Islet precursor cell (in vitro differentiated cells): ENCODE data around the gene LIMA1.
"Not testable (repeated sequence)": the region's sequence is repeated elsewhere in the genome, so short reads cannot be mapped to it uniquely, and the experiment has no call there.

Source experiments
- DNase-seq: peaks from one replicate; pipeline ENCODE4 v3.0.0-alpha.2; 2018

Gene LIMA1

DNA sequence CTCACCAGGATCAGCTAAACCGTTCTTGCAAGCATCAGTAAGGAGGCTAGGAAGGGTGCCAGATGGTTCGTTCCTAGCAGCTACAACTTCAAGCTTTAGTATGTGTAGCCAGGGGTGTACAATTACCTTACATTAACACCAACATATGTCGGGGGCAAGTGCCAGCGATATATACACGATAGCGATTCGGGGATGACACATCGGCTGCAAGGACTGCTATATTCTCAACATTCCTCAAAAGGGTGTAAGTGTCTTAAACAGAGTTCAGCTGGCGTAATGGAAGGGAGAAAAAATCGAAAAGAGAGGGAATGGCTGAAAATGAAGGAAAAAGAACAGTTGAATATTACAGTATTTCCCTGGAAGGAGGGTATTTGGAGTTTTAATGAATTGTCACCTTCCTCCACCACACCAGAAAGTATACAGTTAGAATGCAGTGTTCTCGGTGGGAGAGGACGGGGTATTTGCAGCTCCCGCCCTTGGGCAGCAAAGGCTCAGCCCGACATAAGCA is 545 bp downstream of the LIMA1 start:
- DNase-seq: no peak

DNA sequence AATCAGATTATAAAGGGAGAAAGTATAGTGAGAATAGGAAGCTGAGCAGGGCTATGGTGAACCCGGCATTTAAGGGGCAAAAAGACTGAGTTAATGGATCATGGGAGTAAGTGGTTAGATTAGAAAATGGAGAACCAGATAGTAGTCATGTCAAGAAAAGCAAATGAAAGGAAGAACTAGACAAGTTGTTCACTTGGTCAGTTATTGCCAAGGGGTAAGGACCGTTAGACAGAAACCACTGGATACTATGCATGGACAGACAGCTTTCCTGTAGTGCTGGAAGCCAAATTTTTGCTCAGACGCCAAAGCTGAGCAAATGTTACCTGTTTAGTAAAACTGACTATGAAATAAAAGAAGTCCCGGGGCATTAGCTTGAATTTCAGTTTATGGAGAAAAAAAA is 3.8 kb downstream of the LIMA1 start:
- DNase-seq: no peak

DNA sequence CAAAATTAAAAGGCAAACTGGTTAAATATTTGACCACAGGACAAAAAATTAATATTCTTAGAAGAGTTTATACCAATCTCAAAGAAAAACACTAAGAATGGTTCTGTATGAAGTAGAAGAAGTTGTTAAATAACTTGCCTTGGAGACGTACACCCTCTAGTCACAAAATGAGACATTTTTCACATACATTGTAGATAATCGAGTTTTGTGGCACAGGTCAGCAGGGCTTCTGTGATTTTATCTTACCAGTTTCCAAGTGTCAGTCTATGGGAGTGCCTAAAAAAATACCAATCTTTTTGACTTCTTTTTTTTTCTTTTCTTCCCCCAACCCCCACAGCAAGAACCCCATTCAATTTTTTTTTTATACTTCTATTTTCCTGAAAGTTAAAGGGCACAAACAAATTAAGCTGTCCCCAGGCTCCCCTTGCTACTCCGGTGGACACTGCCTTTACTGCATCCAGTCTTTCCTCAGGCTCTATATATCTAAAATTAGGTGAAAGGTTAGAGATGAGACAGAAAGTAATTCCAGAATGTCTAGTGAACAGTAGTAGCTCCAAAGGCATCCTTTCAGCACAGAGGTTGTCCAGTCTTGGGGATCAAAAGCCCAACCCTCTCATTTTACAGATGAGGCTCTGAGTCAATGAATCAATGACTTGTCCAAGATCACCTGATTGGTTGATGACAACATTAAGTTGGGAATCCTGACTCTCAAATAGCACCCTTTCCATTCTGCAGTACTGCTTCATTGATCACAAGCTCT is 6.2 kb downstream of the LIMA1 start:
- DNase-seq: no peak

DNA sequence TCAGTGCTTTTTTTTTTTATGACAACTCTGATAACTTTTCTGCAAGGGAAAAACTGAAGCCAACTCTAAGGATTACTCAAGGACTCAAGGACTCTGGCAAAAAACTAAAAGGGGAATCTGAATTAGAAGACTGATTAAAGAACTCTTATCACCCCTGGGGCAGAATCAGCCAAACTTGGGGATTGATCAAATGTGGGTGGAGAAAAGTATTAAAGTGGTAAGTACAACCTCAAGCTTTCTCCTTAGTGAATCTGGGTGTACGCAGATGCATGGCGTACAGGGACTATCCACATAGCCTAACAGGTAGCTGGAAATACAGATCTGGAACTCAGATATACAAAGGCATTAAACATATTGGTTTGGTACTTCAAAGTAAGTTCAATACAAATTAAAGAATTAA is 7.3 kb downstream of the LIMA1 start:
- DNase-seq: no peak

DNA sequence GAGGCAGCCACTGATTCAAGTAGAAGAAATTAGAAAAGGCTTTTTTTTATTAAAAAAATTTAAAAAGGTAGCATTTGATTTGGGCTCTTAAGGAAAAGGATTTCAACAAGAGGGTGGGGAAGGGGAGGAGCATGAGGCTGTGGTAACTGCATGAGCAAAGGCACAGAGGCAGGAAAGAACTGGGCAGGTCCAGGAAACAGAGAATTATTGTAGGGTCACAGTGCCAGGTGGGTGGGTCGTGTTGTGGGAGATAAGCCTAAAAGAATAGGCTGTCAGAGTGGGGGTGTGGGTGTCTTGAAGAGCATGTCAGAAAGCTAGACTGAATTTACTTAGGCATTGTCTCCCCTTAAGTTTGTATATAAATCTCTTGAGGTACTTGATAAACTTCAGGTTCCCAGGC is 7.8 kb downstream of the LIMA1 start:
- no peak for DNase-seq

DNA sequence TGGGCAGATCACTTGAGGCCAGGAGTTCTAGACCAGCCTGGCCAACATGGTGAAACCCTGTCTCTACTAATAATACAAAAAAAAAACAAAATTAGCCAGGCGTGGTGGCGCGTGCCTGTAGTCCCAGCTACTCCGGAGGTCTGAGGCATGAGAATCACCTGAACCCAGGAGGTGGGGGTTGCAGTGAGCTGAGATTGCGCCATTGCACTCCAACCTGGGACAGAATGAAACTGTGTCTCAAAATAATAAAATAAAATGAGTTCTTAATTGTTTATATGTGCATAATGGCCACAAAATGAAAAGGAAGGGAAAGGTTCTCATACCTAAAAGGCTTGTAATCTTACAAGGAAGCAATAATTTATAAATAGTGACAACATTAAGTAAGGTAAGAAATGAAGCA is 8.2 kb downstream of the LIMA1 start:
- not testable (repeated sequence) for DNase-seq

DNA sequence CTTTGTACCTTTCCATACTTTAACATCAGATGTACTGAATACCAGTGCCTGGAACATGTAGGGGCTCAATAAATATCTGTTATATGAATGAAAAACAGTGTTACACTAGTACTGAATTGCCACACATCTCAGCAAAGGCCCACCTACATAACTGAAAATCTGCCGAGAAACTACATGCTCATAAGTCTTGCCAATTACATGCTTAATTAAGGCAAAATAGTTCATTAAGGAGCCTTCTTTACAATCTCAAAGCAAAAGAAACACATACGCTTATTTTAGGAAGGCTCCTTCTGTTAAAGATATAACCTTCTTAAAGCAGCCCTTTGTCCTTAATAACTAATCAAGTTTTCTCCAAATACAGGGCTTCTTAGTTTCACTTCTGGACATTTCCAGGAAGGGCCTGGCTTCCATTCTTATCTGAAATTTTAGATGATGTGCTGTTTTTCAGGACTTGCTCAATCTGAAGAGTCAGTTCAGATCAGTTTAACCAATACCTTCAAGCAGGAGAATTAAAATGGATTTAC is 11.5 kb downstream of the LIMA1 start:
- no peak for DNase-seq

DNA sequence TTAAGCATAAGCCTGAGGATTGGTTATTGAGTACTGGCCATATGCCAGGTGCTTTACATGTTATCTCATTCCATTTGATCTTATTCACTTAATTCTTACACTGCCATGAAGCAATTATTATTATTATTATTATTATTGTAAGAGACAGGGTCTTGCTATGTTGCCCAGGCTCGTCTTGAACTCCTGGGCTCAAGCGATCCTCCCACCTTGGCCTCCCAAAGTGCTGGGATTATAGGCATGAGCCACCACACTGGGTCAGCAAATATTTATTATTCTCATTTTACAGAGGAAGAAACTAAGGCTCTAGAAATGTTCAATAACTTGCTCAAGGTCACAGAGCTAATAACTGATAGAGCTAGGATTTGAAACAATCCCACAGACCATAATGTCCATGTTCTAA is 14.8 kb downstream of the LIMA1 start:
- no peak for DNase-seq

DNA sequence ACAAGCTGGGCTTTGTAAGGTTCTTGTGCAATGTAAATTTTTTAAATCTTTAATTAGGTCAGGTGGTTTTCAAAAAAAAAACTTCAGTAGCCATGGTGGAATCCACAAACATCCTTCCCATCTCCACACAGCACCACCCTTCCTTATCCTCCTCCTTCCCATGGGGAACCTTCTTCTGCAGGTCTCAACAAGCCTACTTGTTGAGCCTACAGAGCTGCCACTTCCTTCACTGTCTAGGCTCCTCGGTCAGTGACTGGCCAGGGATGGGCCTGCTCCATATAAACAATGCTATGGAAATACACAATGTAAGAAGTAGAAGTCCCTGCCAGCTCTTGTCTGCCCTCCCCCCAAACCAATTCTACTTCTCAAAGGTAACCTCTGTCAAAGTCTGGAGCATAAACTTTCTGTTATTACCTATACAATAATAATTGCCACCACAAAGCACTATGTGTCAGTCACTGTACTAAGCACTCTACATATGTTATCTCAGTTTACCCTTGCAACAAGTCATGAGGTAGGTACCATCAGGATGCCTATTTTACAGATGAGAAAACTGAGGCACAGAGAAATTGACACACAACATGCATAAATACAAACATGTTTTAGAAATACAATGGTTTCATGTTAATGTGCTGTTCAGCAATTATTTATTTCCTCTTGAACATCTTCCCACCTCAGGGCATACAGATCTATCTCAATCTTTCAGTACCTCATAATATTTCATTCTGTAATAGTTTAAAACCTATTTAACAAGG is 17.4 kb downstream of the LIMA1 start:
- no peak for DNase-seq

DNA sequence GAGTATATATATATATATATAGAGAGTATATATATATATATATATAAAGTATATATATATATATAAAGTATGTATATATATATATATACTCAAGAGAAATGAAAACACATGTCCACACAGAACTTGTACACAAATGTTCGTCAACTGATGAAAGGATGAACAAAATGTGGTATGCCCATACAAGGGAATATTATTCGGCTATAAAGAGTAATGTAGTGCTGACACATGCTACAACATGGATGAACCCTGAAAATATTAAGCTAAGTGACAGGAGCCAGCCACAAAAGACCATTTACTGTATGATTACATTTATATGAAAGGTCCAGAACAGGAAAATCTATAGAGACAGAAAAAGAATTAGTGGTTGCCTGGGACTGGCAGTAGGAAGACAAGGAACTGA is 19.5 kb downstream of the LIMA1 start:
- DNase-seq: no peak

DNA sequence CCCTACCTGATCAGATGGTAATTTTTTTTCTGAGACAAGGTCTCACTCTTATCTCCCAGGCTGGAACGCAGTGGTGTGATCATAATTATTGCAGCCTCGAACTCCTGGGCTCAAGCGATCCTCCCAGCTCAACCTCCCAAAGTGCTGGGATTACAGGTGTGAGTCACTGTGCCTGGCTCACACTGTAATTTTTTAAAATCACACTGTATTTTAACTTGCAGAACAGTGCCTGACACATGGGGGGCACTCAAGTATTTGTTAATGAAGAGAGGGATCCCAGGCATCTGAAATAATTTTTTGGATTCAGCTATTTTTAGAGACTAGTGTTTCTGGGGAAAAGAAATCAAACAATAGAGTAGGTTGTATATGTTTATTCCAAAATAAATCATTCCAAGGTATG is 21.7 kb downstream of the LIMA1 start:
- no peak for DNase-seq

DNA sequence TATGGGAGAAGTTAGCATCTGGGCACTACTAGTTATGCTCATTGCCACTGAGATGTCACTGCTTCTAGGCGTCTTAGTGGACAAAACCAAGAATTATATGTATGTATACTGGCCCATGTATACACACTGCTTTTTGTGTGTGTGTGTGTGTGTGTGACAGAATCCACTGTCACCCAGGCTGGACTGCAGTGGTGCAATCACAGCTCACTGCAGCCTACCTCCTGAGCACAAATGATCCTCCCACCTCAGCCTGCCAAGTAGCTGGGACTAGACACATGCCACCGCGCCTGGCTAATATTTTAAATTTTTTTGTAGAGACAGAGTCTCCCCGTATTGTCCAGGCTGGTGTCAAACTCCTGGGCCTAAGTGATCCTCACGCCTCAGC is 25.2 kb downstream of the LIMA1 start:
- DNase-seq: no peak

DNA sequence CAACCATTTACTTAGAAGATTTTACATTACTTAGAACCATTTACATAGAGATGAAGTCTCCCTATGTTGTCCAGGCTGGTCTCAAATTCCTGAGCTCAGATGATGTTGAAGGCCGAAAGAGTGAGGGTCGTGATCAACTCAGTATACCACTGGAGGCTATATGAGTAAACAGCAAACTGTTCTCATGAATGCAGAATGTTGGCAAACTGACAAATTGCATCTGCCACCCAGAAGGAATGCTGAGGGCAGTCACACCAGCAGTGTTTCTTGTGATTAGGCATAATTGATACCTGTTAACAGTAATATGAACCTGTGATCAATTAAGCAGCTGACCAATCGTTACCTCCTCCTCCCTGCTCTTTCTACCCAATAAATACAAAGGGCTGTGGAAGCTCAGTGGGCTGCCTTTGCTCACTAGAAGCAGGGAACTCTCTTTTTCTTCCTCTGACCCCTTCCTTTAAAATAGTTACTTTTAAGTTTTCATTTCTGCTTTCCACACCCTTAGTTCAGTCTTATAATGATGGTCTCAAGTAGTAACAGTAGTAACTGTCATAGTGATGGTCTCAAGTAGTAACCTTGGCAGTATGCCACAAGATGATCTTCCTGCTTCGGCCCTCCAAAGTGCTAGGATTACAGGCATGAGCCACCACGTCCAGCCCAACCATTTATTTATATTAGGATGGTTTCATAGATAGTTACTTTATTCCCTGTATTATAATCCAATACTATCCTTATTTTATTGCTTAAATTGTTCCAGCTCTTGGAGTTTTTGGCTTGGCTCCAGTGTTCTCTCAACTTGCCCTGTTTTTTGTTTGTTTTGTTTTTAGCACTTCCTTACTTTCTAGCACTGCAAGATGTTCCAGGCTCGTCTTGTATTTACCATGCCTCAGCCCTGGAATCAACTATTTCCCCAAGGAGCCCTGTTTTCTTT is 25.8 kb downstream of the LIMA1 start:
- no peak for DNase-seq

DNA sequence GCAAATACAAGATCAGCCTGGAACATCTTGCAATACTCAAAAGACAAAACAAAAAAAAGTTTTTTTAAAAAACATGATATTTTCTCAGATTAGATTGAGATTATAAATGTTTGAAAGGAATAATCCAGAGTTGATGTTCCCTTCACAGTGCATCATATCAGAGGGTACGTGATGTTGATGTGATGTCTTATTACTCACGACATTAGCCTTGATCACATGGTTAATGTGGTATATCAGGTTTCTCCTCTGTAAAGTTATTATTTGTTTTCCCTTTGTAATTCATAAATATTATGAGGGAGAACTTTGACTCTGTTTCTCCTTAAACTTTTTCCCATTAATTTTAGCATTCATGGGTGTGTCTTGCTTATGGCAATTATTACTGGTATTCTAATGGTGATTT is 26.6 kb downstream of the LIMA1 start:
- DNase-seq: no peak

DNA sequence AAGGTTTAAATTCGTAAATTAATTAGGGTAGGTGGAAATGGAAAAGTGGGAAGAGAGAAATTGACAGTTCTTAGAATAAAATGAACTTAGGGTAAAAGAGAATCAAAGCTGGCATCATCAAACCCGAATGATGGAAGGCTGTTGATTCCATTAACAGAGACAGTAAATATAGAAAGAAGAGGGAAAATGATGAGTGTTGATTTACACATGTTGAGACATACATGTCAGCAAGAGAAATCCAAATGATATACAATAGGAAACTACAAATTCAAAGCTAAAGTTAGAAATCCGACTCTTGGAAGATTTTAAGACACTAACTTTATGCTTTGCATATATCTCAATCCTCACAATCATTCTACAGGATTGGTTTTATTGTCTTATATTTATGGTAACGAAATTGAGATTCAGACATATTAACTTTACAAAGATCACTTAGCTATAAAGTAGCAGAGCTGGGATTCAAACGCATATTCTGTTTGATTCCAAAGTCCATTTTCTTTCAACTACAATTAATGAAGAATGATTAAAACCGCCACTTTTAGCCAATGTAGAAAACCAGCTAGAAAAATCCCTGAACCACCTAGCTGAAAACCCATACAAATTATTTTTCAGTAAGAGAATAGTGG is 30.2 kb downstream of the LIMA1 start:
- DNase-seq: no peak

DNA sequence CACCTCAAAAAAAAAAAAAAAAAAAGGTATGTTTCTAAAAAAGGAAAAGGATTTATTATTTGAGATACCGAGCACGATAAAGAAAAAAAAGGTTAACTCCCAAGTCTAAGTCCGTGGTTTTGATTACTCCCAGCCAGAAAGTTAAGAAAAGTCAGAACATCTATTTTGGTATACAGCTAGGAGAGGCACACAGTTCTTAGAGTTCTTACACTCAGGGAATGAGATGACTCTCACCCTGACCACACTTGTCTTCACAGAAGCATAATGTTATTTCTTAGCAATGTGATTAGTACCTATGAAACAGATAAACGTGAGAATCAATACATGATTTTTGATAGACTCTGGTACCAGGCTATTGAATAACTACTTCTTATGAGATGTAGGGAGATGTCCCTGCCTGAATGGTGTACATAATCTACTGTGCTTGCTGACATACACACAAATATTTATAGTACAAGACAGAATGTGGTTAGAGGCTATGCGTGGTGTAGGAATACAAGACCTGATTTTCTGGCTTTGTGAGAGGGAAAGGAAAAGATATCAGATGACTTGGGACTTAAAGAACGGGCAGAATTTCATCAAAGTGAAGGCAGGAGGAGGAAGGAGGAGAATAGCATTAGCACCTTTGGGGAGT is 31.6 kb downstream of the LIMA1 start:
- no peak for DNase-seq

DNA sequence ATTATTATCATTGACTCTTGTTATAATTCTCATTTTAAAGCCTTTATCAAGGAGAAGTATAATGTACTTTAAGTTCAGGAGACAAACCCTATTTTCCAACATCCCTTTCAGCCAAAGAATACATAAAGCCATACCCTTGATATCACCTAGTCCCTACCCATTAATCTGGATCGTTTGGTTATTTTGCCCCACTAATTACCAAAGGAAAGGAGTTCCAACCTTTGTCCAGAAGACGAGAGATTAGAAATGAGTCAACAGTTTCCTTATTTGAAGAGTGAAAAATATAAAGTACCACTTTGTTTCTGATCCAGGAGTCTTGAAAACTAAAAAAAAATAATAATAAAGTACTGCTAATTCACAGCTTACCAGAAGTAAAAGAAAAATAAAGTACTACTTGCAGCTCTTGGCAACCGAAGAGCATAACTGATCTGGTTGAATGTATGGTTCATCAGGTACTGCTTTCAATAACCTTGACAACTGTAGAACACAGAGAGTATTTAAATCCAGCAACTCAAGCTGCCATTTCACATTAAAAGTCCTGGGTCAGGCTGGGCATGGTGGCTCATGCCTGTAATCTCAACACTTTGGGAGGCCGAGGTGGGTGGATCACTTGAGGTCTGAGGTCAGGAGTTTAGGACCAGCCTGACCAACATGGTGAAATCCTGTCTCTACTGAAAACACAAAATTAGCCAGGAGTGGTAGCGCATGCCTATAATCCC is 33.7 kb downstream of the LIMA1 start:
- no peak for DNase-seq

DNA sequence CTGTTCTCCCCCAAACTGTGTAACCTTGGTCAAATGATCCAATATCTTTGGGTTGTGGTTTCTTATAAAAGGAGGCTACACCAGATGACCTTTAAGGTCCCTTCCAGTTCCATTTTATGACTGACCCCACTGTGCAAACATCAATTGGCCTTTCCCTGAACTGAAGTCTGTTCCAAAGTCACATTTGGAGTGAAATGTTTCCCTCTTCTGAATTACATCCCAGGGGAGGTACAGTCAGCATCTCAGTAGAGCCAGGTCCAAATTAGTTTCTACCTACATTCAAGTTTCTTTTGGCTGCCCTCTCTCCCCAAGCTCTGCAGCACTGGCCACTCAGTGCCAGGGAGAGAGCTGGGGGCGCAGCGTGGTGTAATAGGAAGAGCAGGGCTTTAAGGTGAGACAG is 34.4 kb downstream of the LIMA1 start:
- no peak for DNase-seq

DNA sequence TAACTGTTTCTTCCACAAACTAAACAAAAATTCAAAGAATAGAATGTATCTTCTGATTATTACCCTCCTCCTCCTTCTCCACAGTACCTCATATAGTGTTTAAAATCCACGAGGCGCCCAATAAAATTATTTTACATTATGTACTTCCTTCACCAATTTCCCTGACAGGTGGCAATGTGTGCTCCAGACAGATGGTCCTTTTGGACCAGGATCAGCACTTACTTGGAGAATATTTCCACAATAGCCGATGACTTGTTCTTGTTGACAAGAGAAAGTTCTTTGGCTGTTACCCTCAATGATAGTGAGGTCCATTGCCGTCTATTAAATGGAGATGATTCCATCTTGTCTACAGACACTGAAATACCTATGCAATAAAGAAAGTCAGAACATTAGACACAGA is 34.9 kb downstream of the LIMA1 start:
- DNase-seq: no peak

DNA sequence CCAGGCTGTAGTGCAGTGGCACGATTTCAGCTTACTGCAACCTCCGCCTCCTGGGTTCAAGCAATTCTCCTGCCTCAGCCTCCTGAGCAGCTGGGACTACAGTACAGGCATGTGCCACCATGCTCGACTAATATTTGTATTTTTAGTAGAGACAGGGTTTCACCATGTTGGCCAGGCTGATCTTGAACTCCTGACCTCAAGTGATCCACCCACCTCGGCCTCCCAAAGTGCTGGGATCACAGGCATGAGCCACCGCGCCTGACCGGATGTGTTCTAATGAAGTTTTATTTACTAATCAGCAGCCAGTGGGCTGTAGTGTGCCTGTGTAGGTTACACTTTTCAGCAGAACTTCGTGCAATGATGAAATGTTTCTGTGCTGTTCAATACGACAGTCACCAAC is 35.7 kb downstream of the LIMA1 start:
- DNase-seq: not testable (repeated sequence)

DNA sequence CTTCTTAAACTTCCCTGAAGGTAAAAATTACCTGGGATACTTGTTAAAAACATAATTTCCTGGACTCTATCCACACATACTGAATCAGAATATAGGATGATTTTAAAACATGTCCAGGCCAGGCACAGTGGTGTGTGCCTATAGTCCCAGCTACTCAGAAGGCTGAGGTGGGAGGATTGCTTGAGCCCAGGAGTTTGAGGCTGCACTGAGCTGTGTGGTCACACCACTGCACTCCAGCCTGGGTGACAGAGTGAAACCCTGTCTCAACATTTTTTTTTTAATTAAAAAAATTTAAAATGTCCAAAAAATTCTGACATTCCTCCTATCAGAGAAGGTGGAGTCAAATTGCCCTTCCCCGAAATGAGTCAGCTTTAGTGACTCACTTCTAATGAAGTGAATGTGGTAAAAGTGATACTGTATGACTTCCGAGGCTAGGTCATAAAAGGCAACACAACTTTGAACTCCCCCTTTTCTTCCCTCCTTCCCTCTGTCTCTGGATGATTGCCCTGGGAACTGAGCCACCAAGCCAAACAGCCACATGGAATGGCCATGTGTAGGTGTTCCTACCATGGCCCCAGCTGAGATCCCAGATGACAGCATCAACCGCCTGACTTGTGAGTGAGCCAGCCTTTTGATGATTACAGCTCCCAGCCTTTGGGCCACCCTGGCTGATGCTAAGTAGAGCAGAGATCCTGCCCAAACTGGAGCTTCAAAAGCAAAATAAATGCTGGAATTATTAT is 36.3 kb downstream of the LIMA1 start:
- peak; percentile 96 for DNase-seq
